HG03575 (cell line): ENCODE measurements around the gene PIGM.
"Not testable (repeated sequence)": the region's sequence is repeated elsewhere in the genome, so short reads cannot be mapped to it uniquely, and the experiment has no call there.

Experiments
- ATAC-seq: cut with Tn5 transposase; IDR thresholded peaks from one replicate; pipeline ENCODE4 v1.9.1; 2021; ENCODE audit not compliant: unreplicated experiment, insufficient number of reproducible peaks, low FRiP score; ENCODE audit errors: extremely low read depth

PIGM gene

GRCh38 chr1:160063176-160063575, 31.4 kb upstream of the PIGM start:
- no peak for ATAC-seq

- ATAC-seq = no peak
These were observed 30.4 kb upstream of the PIGM start for GRCh38 chr1:160062230-160062532.

- ATAC-seq = no peak
These were observed 29.8 kb upstream of the PIGM start for GRCh38 chr1:160061369-160062229.

GRCh38 chr1:160058087-160058486, 26.3 kb upstream of the PIGM start:
- no peak for ATAC-seq

- ATAC-seq = no peak
These were observed 24.9 kb upstream of the PIGM start for GRCh38 chr1:160056648-160057169.

- ATAC-seq = no peak
These were observed 22.0 kb upstream of the PIGM start for GRCh38 chr1:160053548-160054365.

GRCh38 chr1:160052936-160053335, 21.1 kb upstream of the PIGM start:
- ATAC-seq = no peak

GRCh38 chr1:160050619-160051018, 18.8 kb upstream of the PIGM start:
- ATAC-seq = no peak

- not testable (repeated sequence) for ATAC-seq
These were observed 18.4 kb upstream of the PIGM start for GRCh38 chr1:160050182-160050581.

GRCh38 chr1:160049101-160049500, 17.3 kb upstream of the PIGM start:
- ATAC-seq = no peak

GRCh38 chr1:160048335-160048734, 16.5 kb upstream of the PIGM start:
- ATAC-seq = no peak

GRCh38 chr1:160047111-160047991, 15.6 kb upstream of the PIGM start:
- no peak for ATAC-seq

- ATAC-seq = peak; percentile 60
These were observed 14.8 kb upstream of the PIGM start for GRCh38 chr1:160046494-160047110.

- ATAC-seq = no peak
These were observed 13.9 kb upstream of the PIGM start for GRCh38 chr1:160045653-160046052.

- ATAC-seq = no peak
These were observed 11.8 kb upstream of the PIGM start for GRCh38 chr1:160043543-160043942.

GRCh38 chr1:160040476-160040875, 8.7 kb upstream of the PIGM start:
- no peak for ATAC-seq

- no peak for ATAC-seq
These were observed 503 bp upstream of the PIGM start for GRCh38 chr1:160032165-160032820.

GRCh38 chr1:160030657-160031364, 979 bp downstream of the PIGM start:
- ATAC-seq = no peak
